ENCODE measurements around the gene TRIM21.

TRIM21 gene

GRCh38 chr11:4393209-4393857 lies at the start of gene TRIM21:
Gene TRIM21 (minus strand): TSS chr11:4393702. CDS start chr11:4390409, 3,293 bp downstream.
- peak within 1 kb of the TSS; percentile 76 for H3K4me3 ChIP-seq (ENCODE audit: low read depth, low read length)
- DNase-seq (ENCODE audit: low read depth), result peak; percentile 90
- no peak for TF ChIP-seq CTCF (conservative IDR thresholded peaks at IDR 0.05; ENCODE audit: low read depth, low read length)

- no peak for DNase-seq (ENCODE audit: low read depth)
- H3K4me3 ChIP-seq (ENCODE audit: low read depth, low read length), result no peak overlapping the region
- TF ChIP-seq CTCF (conservative IDR thresholded peaks at IDR 0.05; ENCODE audit: low read depth, low read length), result no peak
Observed at GRCh38 chr11:4441515-4441914, 48.0 kb upstream of the TRIM21 start.

GRCh38 chr11:4436411-4436810 lies 42.9 kb upstream of the TRIM21 start:
- no peak overlapping the region for H3K4me3 ChIP-seq (ENCODE audit: low read depth, low read length)
- TF ChIP-seq CTCF (conservative IDR thresholded peaks at IDR 0.05; ENCODE audit: low read depth, low read length), result no peak
- no peak for DNase-seq (ENCODE audit: low read depth)

GRCh38 chr11:4433856-4434255 lies 40.4 kb upstream of the TRIM21 start:
- H3K4me3 ChIP-seq (ENCODE audit: low read depth, low read length), result no peak overlapping the region
- TF ChIP-seq CTCF (conservative IDR thresholded peaks at IDR 0.05; ENCODE audit: low read depth, low read length), result no peak
- no peak for DNase-seq (ENCODE audit: low read depth)

- no peak overlapping the region for H3K4me3 ChIP-seq (ENCODE audit: low read depth, low read length)
- DNase-seq (ENCODE audit: low read depth), result no peak
- no peak for TF ChIP-seq CTCF (conservative IDR thresholded peaks at IDR 0.05; ENCODE audit: low read depth, low read length)
Observed at GRCh38 chr11:4430051-4430450, 36.5 kb upstream of the TRIM21 start.

GRCh38 chr11:4418403-4418802 lies 24.9 kb upstream of the TRIM21 start:
- TF ChIP-seq CTCF (conservative IDR thresholded peaks at IDR 0.05; ENCODE audit: low read depth, low read length), result no peak
- no peak for DNase-seq (ENCODE audit: low read depth)
- no peak overlapping the region for H3K4me3 ChIP-seq (ENCODE audit: low read depth, low read length)

GRCh38 chr11:4416816-4417215 lies 23.3 kb upstream of the TRIM21 start:
- no peak for DNase-seq (ENCODE audit: low read depth)
- H3K4me3 ChIP-seq (ENCODE audit: low read depth, low read length), result no peak overlapping the region
- TF ChIP-seq CTCF (conservative IDR thresholded peaks at IDR 0.05; ENCODE audit: low read depth, low read length), result no peak
